COLO668 (cell line): ENCODE results near the gene QSOX1.
"Not testable (repeated sequence)": the region's sequence is repeated elsewhere in the genome, so short reads cannot be mapped to it uniquely, and the experiment has no call there.

Source experiments
- DNase-seq: peaks from one replicate; lab custom pipeline; 2025; ENCODE audit not compliant: unreplicated experiment; lab: John Stamatoyannopoulos, UW

The QSOX1 gene, protein sequence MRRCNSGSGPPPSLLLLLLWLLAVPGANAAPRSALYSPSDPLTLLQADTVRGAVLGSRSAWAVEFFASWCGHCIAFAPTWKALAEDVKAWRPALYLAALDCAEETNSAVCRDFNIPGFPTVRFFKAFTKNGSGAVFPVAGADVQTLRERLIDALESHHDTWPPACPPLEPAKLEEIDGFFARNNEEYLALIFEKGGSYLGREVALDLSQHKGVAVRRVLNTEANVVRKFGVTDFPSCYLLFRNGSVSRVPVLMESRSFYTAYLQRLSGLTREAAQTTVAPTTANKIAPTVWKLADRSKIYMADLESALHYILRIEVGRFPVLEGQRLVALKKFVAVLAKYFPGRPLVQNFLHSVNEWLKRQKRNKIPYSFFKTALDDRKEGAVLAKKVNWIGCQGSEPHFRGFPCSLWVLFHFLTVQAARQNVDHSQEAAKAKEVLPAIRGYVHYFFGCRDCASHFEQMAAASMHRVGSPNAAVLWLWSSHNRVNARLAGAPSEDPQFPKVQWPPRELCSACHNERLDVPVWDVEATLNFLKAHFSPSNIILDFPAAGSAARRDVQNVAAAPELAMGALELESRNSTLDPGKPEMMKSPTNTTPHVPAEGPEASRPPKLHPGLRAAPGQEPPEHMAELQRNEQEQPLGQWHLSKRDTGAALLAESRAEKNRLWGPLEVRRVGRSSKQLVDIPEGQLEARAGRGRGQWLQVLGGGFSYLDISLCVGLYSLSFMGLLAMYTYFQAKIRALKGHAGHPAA

GRCh38 chr1:180154325-180155181 is at the start of gene QSOX1:
QSOX1 (plus strand) TSS chr1:180154869; CDS start chr1:180154908, 39 bp downstream.
- peak; percentile 95 for DNase-seq

DNA sequence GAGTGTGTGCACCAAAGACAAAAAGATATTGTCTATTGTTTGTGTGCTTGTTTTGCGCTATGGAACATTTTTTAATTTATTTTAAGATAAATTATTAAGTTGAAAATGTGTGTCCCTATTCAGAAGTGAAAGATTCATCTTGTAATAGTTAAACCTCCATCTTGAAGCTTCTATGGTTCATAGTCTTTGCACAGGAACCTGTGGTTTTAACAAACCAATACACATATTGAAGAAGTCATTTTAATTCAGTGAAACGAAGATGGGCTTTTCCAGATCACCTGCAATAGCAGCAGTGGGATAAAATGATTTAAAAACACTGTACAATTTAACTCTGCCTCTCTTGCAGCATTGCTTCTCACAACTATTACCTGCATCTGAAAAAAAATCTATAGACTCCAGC is 42.6 kb upstream of the QSOX1 start:
- no peak for DNase-seq

DNA sequence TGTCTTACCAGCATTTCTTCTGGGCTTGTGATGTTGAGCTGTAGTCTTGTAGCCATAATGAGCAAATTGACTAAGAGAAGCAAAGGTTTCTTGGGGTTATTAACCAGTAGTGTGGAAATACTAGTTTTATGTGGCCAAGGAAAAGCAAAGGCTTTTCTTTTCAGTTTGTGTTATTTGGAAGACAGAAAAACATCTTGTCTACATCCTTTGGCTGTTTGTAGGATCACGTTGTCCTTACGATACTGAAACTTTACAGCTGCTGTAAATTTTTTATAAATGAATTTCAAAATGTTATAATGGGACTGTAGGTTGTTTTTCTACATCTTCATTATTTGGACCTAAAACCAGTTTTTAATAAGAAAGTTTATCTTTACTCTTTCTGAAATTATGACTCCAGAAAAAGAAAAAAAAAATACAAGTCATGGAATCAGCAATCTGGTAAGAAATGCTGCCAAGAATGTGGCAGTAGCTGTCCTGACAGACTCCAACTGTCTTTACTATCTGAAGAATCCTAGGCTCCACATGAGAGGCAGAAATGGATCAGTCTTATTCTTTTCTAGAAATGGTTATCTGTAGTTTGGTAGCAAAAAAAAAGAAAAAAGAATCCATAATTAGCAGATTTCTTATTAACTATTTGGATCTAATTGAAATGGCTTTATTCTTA is 41.6 kb upstream of the QSOX1 start:
- DNase-seq: no peak

DNA sequence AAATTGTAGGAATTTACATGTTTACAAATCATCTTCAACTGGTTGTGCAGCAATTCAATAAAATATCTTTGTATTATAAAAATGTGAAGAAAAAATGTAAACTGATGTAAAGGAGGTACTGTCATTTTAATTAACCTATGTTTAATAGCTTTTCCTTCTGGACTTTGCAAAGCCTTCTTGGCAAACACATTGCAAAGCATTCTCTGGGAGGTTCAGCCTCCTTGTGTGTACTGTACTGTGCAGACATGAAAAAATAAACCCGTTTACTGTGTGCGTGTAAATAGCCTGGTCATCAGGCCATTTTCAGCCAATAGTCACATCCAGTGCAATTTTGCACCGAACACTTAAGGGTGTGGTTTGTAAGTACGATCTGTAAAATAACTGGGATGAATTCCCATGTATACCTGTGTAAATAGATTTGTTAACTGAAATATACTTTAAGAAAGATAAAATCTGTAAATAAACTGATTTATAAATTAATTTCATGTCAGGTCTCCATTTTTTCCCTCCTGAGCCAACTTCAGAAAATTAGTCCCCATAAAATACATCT is 40.2 kb upstream of the QSOX1 start:
- DNase-seq: no peak

DNA sequence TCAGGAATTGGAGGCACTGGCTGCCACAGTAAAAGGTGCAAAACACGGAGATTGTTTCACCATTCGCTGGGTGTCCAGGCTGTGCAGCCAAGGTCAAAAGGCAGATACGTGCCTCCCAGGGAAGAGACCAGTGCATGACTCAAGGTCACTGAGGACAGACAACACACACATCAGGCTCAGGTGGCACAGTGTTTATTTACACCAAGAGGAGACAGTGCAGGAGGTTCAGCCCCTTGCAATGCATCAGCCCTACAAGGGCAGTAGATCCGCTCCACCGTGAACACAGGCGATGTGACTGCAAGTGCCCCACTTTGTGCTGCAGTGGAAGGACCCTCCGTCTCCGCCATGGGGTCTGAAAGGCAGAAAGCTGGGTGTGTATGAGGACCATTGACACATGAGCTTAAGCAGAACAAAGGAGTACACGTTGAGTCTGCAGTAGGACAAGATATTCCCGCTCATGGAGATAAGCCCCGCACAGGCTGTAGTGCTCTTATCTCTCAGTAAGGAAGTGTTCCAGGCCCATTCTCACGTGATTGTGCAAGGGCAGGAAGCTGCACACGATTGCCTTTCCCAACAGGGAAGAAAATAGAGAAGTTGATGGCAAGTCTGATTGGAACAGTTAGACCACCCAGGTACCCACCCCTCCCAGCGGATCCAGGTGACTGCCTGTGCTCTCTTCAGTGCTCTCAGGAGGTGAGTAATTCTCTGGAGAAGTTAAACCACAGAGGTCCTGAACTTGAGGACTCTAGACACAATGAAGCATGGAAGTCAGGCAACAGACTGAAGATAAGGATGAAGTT is 37.5 kb upstream of the QSOX1 start:
- no peak for DNase-seq

DNA sequence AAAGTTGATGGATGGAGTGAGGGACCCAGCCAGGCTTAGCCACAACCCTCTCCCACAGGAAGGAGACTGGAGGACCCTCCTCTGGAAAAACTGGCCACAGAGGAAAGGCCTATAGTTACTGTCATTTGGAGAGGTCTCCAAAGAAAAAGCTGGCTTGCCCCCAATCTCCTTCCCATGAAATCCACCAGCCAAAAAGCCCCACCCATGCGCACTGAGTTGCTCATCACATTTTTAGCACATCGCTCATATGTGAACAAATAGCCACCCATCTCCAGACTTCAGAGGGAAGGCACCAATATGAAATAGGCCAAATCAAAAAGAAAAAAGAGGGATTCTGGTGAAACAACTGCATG is 36.9 kb upstream of the QSOX1 start:
- DNase-seq: no peak

GRCh38 chr1:180119837-180120236 is 34.8 kb upstream of the QSOX1 start:
- no peak for DNase-seq

DNA sequence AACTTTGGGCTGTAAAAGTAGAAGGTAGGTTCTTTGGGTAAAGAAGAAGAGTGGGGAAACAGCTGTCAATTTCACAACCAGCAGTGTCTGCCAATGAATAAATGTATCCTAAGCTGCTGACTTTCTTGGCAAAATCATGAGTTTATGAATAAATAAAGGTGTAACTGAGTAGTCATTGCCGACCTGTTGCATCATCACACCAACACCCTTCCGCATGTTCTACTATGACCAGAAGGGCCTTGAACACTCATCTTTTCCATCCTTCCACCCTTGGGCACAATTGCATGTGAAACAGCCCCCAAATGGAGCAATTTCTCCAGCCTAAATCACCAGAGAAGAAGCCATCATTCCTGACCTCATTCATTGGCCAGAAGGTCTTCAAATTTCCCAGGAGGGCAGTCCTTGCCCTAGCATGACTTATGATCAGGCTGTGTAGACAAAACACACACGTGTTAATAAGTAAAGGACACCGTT is 31.2 kb upstream of the QSOX1 start:
- no peak for DNase-seq

DNA sequence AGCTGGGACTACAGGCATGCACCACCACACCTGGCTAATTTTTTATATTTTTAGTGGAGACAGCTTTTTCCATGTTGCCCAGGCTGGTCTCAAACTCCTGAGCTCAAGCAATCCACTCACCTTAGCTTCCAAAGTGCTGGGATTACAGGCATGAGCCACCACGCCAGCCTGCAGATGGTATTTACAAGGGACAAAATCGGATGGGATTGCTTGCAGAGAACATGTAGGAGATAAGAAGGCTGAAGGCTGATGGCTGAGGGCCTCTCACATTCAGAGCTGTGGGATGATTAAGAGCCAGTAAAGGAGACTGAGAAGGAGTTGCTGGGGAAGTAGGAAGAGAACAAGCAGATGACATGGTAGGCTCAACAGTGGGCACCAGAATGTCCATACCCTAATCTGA is 24.0 kb upstream of the QSOX1 start:
- no peak for DNase-seq

DNA sequence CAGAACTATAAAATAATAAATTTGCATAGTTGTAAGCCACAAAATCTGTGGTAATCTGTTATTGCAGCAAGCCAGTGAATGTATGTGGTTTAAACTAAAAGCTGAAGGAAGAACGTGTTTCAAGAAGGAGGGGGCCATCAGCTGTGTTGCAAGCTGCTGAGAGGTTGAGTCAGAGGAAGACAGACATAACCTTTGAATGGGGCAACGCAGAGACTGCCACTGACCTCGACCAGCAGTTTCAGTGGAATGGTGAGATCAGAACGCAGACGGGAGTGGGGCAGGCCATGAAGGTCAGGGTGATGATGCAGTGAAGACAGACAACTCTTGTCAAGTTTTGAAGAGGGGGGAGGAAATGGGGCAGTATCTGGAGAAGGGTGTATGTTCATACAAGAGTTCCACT is 23.2 kb upstream of the QSOX1 start:
- DNase-seq: no peak

DNA sequence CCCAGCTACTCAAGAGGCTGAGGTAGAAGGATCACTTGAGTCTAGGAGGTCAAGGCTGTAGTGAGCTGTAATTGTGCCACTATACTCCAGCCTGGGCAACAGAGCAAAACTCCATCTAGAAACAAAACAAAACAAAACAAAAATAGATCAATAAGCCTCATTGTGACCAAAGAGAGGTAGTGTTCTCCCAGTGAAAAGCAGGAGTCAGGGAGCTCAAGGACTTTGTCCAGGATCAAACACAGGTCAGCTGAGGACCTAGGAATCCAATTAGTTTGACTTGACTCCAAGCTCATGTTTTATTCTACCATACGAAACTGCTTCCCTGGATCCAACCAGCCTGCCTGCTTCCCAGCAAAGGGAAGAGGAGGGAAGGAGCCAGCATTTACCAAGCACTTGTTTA is 21.5 kb upstream of the QSOX1 start:
- no peak for DNase-seq

- not testable (repeated sequence) for DNase-seq
Measured at GRCh38 chr1:180133688-180134087, 21.0 kb upstream of the QSOX1 start.

DNA sequence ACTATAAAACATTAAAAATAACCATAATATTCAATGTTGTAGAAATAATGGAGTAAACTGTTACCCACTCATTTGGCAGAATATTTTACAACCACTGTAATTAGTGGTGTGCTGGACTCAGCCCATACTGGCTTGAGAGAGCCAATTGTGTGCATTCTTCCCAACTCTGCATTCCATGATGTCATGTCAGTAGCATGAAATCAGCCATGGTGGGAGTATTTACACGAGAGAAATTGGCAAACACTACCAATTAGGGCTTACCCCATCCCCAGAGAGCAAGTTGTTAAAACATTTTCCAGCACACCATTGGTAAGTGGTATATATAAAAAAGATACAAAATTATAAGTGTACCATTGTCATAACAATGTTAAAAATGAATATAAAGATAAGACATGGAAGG is 19.1 kb upstream of the QSOX1 start:
- DNase-seq: no peak

GRCh38 chr1:180136331-180136967 is 18.2 kb upstream of the QSOX1 start:
- no peak for DNase-seq

DNA sequence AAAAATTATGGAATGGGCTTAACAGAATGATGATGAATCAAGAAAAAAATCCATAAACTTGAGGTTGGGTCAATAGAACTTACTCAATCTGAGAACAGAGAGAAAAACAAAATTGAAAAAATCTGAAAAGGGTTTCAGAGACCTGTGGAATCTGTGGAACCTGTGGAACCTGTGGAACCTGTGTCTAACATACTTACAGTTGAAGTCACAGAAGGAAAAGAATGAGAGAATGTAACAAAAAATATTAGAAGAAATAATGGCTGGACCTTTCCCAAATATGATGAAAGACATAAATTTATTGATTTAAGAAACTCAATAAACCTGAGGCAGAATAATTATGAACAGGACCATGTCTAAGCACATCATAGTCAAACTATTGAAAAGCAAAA is 17.7 kb upstream of the QSOX1 start:
- DNase-seq: no peak

DNA sequence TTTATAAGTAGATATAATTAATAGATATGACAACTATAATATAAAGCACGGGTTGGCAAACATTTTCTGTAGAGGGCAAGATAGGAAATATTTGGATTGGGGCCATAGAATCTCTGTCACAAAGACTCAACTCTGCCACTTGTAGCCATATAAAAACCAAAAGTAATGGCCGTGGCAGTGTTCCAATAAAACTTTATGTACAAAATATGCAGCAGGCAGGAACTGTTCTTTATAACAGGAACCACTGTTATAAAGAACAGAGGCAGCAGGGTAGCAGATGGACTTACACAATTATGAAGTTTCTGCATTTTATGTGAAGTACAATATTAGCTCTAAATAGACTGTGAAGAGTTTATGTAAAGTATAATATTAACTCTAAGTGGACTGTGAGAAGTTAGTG is 16.9 kb upstream of the QSOX1 start:
- no peak for DNase-seq

- DNase-seq: no peak
Measured at GRCh38 chr1:180141381-180141934, 13.2 kb upstream of the QSOX1 start.

- no peak for DNase-seq
Measured at GRCh38 chr1:180143359-180143758, 11.3 kb upstream of the QSOX1 start.
